Loucy (cell line): ENCODE results near the gene AAMDC.
"Not testable (repeated sequence)": the region's sequence is repeated elsewhere in the genome, so short reads cannot be mapped to it uniquely, and the experiment has no call there.

Source experiments
- H2AFZ ChIP-seq: fragments of 200-600 bp; sonication (generic); 2 replicates; pipeline ENCODE4 v1.6.0; 2016; ENCODE audit warnings: antibody characterized with exemption, mild to moderate bottlenecking, low read length, moderate library complexity
- H3F3A ChIP-seq: fragments of 200-600 bp; 2 replicates; pipeline ENCODE4 v1.6.0; 2016; ENCODE audit warnings: antibody characterized with exemption, low read depth, mild to moderate bottlenecking
- H3K27me3 ChIP-seq: fragments of 200-600 bp; sonication (generic); 2 replicates; pipeline ENCODE4 v1.6.1; 2014; ENCODE audit warnings: low read length, mild to moderate bottlenecking; ENCODE audit not compliant: insufficient read depth, poor library complexity, severe bottlenecking
- H3K36me3 ChIP-seq: fragments of 200-600 bp; sonication (generic); 2 replicates; pipeline ENCODE4 v1.6.1; 2016; ENCODE audit warnings: low read length; ENCODE audit not compliant: insufficient read depth
- H3K4me1 ChIP-seq: fragments of 200-600 bp; sonication (generic); 2 replicates; pipeline ENCODE4 v1.5.1; 2014; ENCODE audit warnings: low read length, mild to moderate bottlenecking; ENCODE audit not compliant: insufficient read depth, poor library complexity, severe bottlenecking
- H3K4me2 ChIP-seq: fragments of 200-600 bp; sonication (generic); 2 replicates; pipeline ENCODE4 v1.6.0; 2014; ENCODE audit warnings: antibody characterized with exemption, low read length, low read depth, mild to moderate bottlenecking; ENCODE audit not compliant: poor library complexity, severe bottlenecking
- H3K4me3 ChIP-seq: fragments of 200-600 bp; sonication (generic); 2 replicates; pipeline ENCODE4 v1.5.1; 2014; ENCODE audit warnings: low read length, mild to moderate bottlenecking, mixed read lengths; ENCODE audit not compliant: poor library complexity, severe bottlenecking
- H3K79me2 ChIP-seq: fragments of 200-600 bp; sonication (generic); 2 replicates; pipeline ENCODE4 v1.6.1; 2014; ENCODE audit warnings: low read length; ENCODE audit not compliant: insufficient read depth
- H3K9ac ChIP-seq: fragments of 200-600 bp; sonication (generic); 2 replicates; pipeline ENCODE4 v1.6.0; 2014; ENCODE audit warnings: mild to moderate bottlenecking, low read depth, low read length, moderate library complexity; ENCODE audit not compliant: poor library complexity, severe bottlenecking
- H3K9me2 ChIP-seq: fragments of 200-600 bp; sonication (generic); replicated peaks from 2 replicates; pipeline ENCODE4 v1.6.1; 2016; ENCODE audit warnings: low read depth, low read length, mixed read lengths
- H3K9me3 ChIP-seq: fragments of 200-600 bp; sonication (generic); 2 replicates; pipeline ENCODE4 v1.6.1; 2014; ENCODE audit warnings: mild to moderate bottlenecking, antibody characterized with exemption, low read length, low read depth; ENCODE audit not compliant: insufficient read depth
- H4K20me1 ChIP-seq: fragments of 200-600 bp; sonication (generic); 2 replicates; pipeline ENCODE4 v1.6.0; 2014; ENCODE audit warnings: antibody characterized with exemption, low read length, mild to moderate bottlenecking; ENCODE audit not compliant: insufficient read depth, poor library complexity, severe bottlenecking
- CTCF ChIP-seq: fragments of 200-600 bp; sonication (generic); conservative IDR thresholded peaks from 2 replicates; pipeline ENCODE4 v1.5.1; 2014; ENCODE audit warnings: mild to moderate bottlenecking, antibody characterized with exemption, low read length
- EZH2phosphoT487 ChIP-seq: fragments of 200-600 bp; IDR thresholded peaks from 2 replicates; pipeline ENCODE4 v1.6.1; 2018; ENCODE audit warnings: antibody characterized with exemption, mild to moderate bottlenecking, moderate library complexity, borderline replicate concordance

The AAMDC gene

GRCh38 chr11:77884186-77884828 is 63.4 kb downstream of the AAMDC start:
- no peak overlapping the region for H2AFZ ChIP-seq
- H3K4me1 ChIP-seq: peaks cover 12% of the 10 kb centered on the region
- no peak overlapping the region for H3K4me2 ChIP-seq
- no peak for TF ChIP-seq CTCF
- no peak for TF ChIP-seq EZH2phosphoT487
- H4K20me1 ChIP-seq: no peaks in the 10 kb centered on the region
- H3K9me3 ChIP-seq: no peaks in the 10 kb centered on the region
- peaks cover 40% of the 10 kb centered on the region; the same call in 1 of the 2 replicates for H3K36me3 ChIP-seq
- H3K9me2 ChIP-seq: no peaks in the 10 kb centered on the region
- H3K27me3 ChIP-seq: no peaks in the 10 kb centered on the region
- H3F3A ChIP-seq: no peaks in the 10 kb centered on the region
- no peak overlapping the region for H3K9ac ChIP-seq
- no peaks in the 10 kb centered on the region for H3K79me2 ChIP-seq
- H3K4me3 ChIP-seq: no peak overlapping the region

- H3K9me3 ChIP-seq: no peaks in the 10 kb centered on the region
- no peaks in the 10 kb centered on the region for H3K9me2 ChIP-seq
- H3F3A ChIP-seq: no peaks in the 10 kb centered on the region
- H3K4me1 ChIP-seq: peaks cover 7% of the 10 kb centered on the region
- no peak overlapping the region for H3K4me2 ChIP-seq
- TF ChIP-seq EZH2phosphoT487 (no peak), CTCF (no peak)
- H3K27me3 ChIP-seq: no peaks in the 10 kb centered on the region
- no peak overlapping the region for H3K4me3 ChIP-seq
- H4K20me1 ChIP-seq: no peaks in the 10 kb centered on the region
- H3K79me2 ChIP-seq: no peaks in the 10 kb centered on the region
- H2AFZ ChIP-seq: no peak overlapping the region
- H3K9ac ChIP-seq: no peak overlapping the region
- H3K36me3 ChIP-seq: peaks cover 43% of the 10 kb centered on the region; the same call in 1 of the 2 replicates
These were observed 63.9 kb downstream of the AAMDC start for GRCh38 chr11:77884829-77885190.

GRCh38 chr11:77886401-77886800 is 65.5 kb downstream of the AAMDC start:
- H3K9ac ChIP-seq: no peak overlapping the region
- no peak overlapping the region for H3K4me3 ChIP-seq
- H3K9me2 ChIP-seq: no peaks in the 10 kb centered on the region
- H3K4me1 ChIP-seq: no peaks in the 10 kb centered on the region
- H3F3A ChIP-seq: no peaks in the 10 kb centered on the region
- no peaks in the 10 kb centered on the region for H4K20me1 ChIP-seq
- H3K79me2 ChIP-seq: no peaks in the 10 kb centered on the region
- no peak overlapping the region for H2AFZ ChIP-seq
- peaks cover 39% of the 10 kb centered on the region; the same call in 1 of the 2 replicates for H3K36me3 ChIP-seq
- H3K4me2 ChIP-seq: no peak overlapping the region
- no peaks in the 10 kb centered on the region for H3K27me3 ChIP-seq
- H3K9me3 ChIP-seq: no peaks in the 10 kb centered on the region
- no peak for TF ChIP-seq CTCF

DNA sequence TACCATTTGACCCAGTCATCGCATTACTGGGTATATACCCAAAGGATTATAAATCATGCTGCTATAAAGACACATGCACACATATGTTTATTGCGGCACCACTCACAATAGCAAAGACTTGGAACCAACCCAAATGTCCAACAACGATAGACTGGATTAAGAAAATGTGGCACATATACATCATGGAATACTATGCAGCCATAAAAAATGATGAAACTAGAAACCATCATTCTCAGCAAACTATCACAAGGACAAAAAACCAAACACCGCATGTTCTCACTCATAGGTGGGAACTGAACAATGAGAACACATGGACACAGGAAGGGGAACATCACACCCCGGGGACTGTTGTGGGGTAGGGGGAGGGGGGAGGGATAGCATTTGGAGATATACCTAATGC is 68.1 kb downstream of the AAMDC start:
- H3K36me3 ChIP-seq: peaks cover 20% of the 10 kb centered on the region; the same call in 1 of the 2 replicates
- not testable (repeated sequence) for H2AFZ ChIP-seq, H3K9me3 ChIP-seq, H3K9ac ChIP-seq, H3K4me3 ChIP-seq, H3K27me3 ChIP-seq, H3F3A ChIP-seq, H3K79me2 ChIP-seq, H3K4me2 ChIP-seq, H3K4me1 ChIP-seq, H4K20me1 ChIP-seq, H3K9me2 ChIP-seq

GRCh38 chr11:77890100-77890614 is 69.2 kb downstream of the AAMDC start:
- not testable (repeated sequence) for H4K20me1 ChIP-seq, H3F3A ChIP-seq, H2AFZ ChIP-seq, H3K9ac ChIP-seq, H3K4me1 ChIP-seq, H3K4me2 ChIP-seq, H3K4me3 ChIP-seq, H3K9me2 ChIP-seq, H3K9me3 ChIP-seq, H3K79me2 ChIP-seq, H3K27me3 ChIP-seq
- peaks cover 17% of the 10 kb centered on the region; the same call in 1 of the 2 replicates for H3K36me3 ChIP-seq
